Measurements from ENCODE around the gene POPDC2.

DNA sequence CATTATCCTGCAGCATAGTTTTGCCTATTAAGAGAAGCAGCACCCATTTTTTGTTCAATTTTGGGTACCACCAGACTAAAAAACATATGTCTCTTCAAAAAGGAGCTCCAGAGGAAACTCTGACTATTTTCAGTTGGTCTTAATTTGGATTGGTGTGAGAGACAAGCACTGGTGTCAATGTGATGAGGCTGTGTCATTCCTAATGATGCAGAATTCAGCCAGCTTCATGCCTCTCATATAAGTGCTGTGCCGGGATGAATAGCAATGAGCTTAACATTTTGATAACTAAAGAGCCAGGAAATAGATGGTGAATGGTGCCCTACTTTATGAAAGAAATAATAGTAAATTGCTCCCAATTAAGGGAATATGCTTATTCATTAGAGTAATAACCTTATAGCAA lies 15.9 kb downstream of the POPDC2 start:
- TF ChIP-seq, protein P1, sequence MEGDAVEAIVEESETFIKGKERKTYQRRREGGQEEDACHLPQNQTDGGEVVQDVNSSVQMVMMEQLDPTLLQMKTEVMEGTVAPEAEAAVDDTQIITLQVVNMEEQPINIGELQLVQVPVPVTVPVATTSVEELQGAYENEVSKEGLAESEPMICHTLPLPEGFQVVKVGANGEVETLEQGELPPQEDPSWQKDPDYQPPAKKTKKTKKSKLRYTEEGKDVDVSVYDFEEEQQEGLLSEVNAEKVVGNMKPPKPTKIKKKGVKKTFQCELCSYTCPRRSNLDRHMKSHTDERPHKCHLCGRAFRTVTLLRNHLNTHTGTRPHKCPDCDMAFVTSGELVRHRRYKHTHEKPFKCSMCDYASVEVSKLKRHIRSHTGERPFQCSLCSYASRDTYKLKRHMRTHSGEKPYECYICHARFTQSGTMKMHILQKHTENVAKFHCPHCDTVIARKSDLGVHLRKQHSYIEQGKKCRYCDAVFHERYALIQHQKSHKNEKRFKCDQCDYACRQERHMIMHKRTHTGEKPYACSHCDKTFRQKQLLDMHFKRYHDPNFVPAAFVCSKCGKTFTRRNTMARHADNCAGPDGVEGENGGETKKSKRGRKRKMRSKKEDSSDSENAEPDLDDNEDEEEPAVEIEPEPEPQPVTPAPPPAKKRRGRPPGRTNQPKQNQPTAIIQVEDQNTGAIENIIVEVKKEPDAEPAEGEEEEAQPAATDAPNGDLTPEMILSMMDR (IDR thresholded peaks at IDR 0.05 in 8 of 11, conservative IDR thresholded peaks at IDR 0.05 in 3 of 11): no peak
- no peak for TF ChIP-seq POLR2A (IDR thresholded peaks at IDR 0.05)

All from spleen (tissue), 7 donors.